HepG2 (cell line): ENCODE results near the gene METRN. TPM values are rescaled to one million over a fixed set of nuclear protein-coding genes. Genes with fewer than 3 reads are reported as not detected.

Experiments
- ATAC-seq: fragments of 200-7000 bp; cut with Tn5 transposase; 3 replicates; pipeline ENCODE4 v1.9.1; 2020; ENCODE audit warnings: mild to moderate bottlenecking, moderate library complexity
- BruUV-seq: library from RNA; stranded (reverse); fragments of 400-500 nt; replicated peaks from 2 replicates; lab custom pipeline; 2021; lab: Mats Ljungman, UMichigan
- CTCF ChIA-PET: fragments of 300-600 bp; formaldehyde crosslinking; extraction: SDS; loops from one replicate; lab custom pipeline; 2021; ENCODE audit warnings: low total read pairs, inconsistent platforms, low intra/inter-chr PET ratio; lab: Yijun Ruan, JAX
- POLR2A ChIA-PET: fragments of 350-600 bp; sonication (Branson Sonifier 250); formaldehyde crosslinking; loops from one replicate; lab custom pipeline; 2020; ENCODE audit warnings: antibody characterized with exemption, inconsistent platforms; lab: Yijun Ruan, JAX
- DNase-seq: peaks from one replicate; pipeline ENCODE4 v3.0.0-alpha.2; 2015; ENCODE audit warnings: low spot score
- FAIRE-seq: peaks from 3 replicates; lab custom pipeline; 2011; peaks lifted over from hg19 to GRCh38; lab: Jason Lieb, UNC
- H2AFZ ChIP-seq: one replicate; pipeline ENCODE4 v1.6.1; 2011; ENCODE audit warnings: low read length, inconsistent platforms
- H3K27ac ChIP-seq: fragments of 300-600 bp; 3 replicates; pipeline ENCODE4 v1.8.0; 2011; ENCODE audit warnings: mixed run types, mild to moderate bottlenecking, mixed read lengths, low read length, inconsistent platforms; ENCODE audit not compliant: insufficient read depth; ENCODE audit errors: extremely low read length
- H3K27me3 ChIP-seq, 2 experiments: fragments of 200-600 bp in 1 of 2; 2 replicates in 1 of 2; 3 replicates in 1 of 2; pipeline versions ENCODE4 v1.6.0 to v1.8.0; 2011; ENCODE audit warnings: low read length in 2 of 2, mild to moderate bottlenecking in 2 of 2, moderate library complexity in 2 of 2, inconsistent platforms in 1 of 2; ENCODE audit not compliant: insufficient read depth in 2 of 2, control insufficient read depth in 1 of 2
- H3K36me3 ChIP-seq, 2 experiments: fragments of 200-600 bp in 1 of 2; replicated peaks in 1 of 2; 2 replicates in 1 of 2; 3 replicates in 1 of 2; pipeline versions ENCODE4 v1.5.1 to v1.8.0; 2011; ENCODE audit warnings: low read length in 2 of 2, inconsistent platforms in 1 of 2; ENCODE audit not compliant: insufficient read depth in 2 of 2, control insufficient read depth in 1 of 2
- H3K4me1 ChIP-seq: 2 replicates; pipeline ENCODE4 v1.5.1; 2012; ENCODE audit warnings: low read length, inconsistent platforms; ENCODE audit not compliant: insufficient read depth
- H3K4me2 ChIP-seq: 2 replicates; pipeline ENCODE4 v1.6.0; 2011; ENCODE audit warnings: low read depth, low read length, inconsistent platforms
- H3K4me3 ChIP-seq, 3 experiments: fragments of 200-600 bp in 1 of 3; sonication (generic), shearing (Covaris generic) in 1 of 3; replicated peaks in 1 of 3; 2 replicates each; pipeline ENCODE4 v1.5.1; 2011 to 2016; ENCODE audit warnings: low read length in 3 of 3, inconsistent platforms in 2 of 3, low read depth in 2 of 3, mild to moderate bottlenecking in 2 of 3, control low read depth in 1 of 3, mixed read lengths in 1 of 3; ENCODE audit not compliant: insufficient read depth in 1 of 3
- H3K79me2 ChIP-seq: one replicate; pipeline ENCODE4 v1.6.1; 2011; ENCODE audit warnings: low read length, inconsistent platforms; ENCODE audit not compliant: insufficient read depth
- H3K9ac ChIP-seq: 2 replicates; pipeline ENCODE4 v1.6.0; 2011; ENCODE audit warnings: mild to moderate bottlenecking, low read depth, low read length, inconsistent platforms; ENCODE audit not compliant: insufficient read depth
- H3K9me3 ChIP-seq: 2 replicates; pipeline ENCODE4 v1.5.1; 2012; ENCODE audit warnings: mild to moderate bottlenecking, low read length
- H4K20me1 ChIP-seq: 2 replicates; pipeline ENCODE4 v1.6.0; 2011; ENCODE audit warnings: inconsistent platforms, mild to moderate bottlenecking, low read length, moderate library complexity; ENCODE audit not compliant: insufficient read depth
- FOXK1 ChIP-seq: sonication (generic); formaldehyde crosslinking; IDR thresholded peaks from 2 replicates; pipeline ENCODE4 v1.4.0; 2020; ENCODE audit warnings: low read depth, missing genetic modification reagents, borderline replicate concordance
- HIC2 ChIP-seq: sonication (generic); formaldehyde crosslinking; IDR thresholded peaks from 2 replicates; pipeline ENCODE4 v1.9.0; 2022; ENCODE audit warnings: low read depth, missing genetic modification reagents
- KLF11 ChIP-seq: IDR thresholded peaks from 2 replicates; pipeline ENCODE4 v1.6.1; 2016; ENCODE audit warnings: missing compliant biosample characterization
- NCOA2 ChIP-seq: sonication (generic); formaldehyde crosslinking; IDR thresholded peaks from 2 replicates; pipeline ENCODE4 v1.8.0; 2022; ENCODE audit warnings: inconsistent platforms
- NFIB ChIP-seq: sonication (generic); formaldehyde crosslinking; IDR thresholded peaks from 2 replicates; pipeline ENCODE4 v1.9.0; 2021; ENCODE audit warnings: missing genetic modification reagents, mild to moderate bottlenecking, borderline replicate concordance
- NR2C2 ChIP-seq: sonication (generic); formaldehyde crosslinking; IDR thresholded peaks from 2 replicates; pipeline ENCODE4 v1.4.0; 2020; ENCODE audit warnings: missing genetic modification reagents, mild to moderate bottlenecking, moderate library complexity, borderline replicate concordance
- RORA ChIP-seq: sonication (generic); formaldehyde crosslinking; IDR thresholded peaks from 2 replicates; pipeline ENCODE4 v1.5.0; 2020; ENCODE audit warnings: mild to moderate bottlenecking, missing genetic modification reagents, moderate library complexity
- SIX1 ChIP-seq: sonication (generic); formaldehyde crosslinking; IDR thresholded peaks from 2 replicates; pipeline ENCODE4 v1.4.0; 2020; ENCODE audit warnings: missing genetic modification reagents, borderline replicate concordance
- SOX5 ChIP-seq: IDR thresholded peaks from 2 replicates; pipeline ENCODE4 v1.6.1; 2016; ENCODE audit warnings: borderline replicate concordance
- SRSF9 ChIP-seq: fragments of 200-400 bp; formaldehyde crosslinking; IDR thresholded peaks from 2 replicates; pipeline ENCODE4 v1.6.1; 2018; ENCODE audit warnings: borderline replicate concordance, mild to moderate bottlenecking, low read depth, low read length; ENCODE audit not compliant: insufficient read depth, poor library complexity, severe bottlenecking
- ZNF256 ChIP-seq: sonication (generic); formaldehyde crosslinking; conservative IDR thresholded peaks from 2 replicates; pipeline ENCODE4 v1.4.0; 2020; ENCODE audit warnings: missing genetic modification reagents
- ZNF557 ChIP-seq: sonication (generic); formaldehyde crosslinking; IDR thresholded peaks from 2 replicates; pipeline ENCODE4 v1.4.0; 2020; ENCODE audit warnings: missing genetic modification reagents
- ZNF83 ChIP-seq: sonication (generic); formaldehyde crosslinking; IDR thresholded peaks from 2 replicates; pipeline ENCODE4 v1.4.0; 2020; ENCODE audit warnings: missing genetic modification reagents, mild to moderate bottlenecking, borderline replicate concordance
- ZSCAN9 ChIP-seq: IDR thresholded peaks from 2 replicates; pipeline ENCODE4 v1.6.1; 2016; ENCODE audit warnings: borderline replicate concordance
- WGBS: methylation state at CpG from one replicate; pipeline ENCODE4 v1.1.6; 2017; ENCODE audit warnings: low lambda C conversion rate; 5-methylcytosine and 5-hydroxymethylcytosine counted together
- in situ Hi-C: cut with HindIII; loops from 2 replicates; pipeline ENCODE4 v1.10.0; 2017; ENCODE audit warnings: low pct_unique_long_range_greater_than_20kb; ENCODE audit not compliant: extremely low pct_ligation_motif_present
- intact Hi-C: fragments of 100-400 bp; cut with micrococcal nuclease; formaldehyde crosslinking; loops from one replicate; pipeline ENCODE4 v1.10.0; 2022; ENCODE audit not compliant: unreplicated experiment
- polyA plus RNA-seq, 8 experiments: library from polyadenylated mRNA; depleted of rRNA in 3 of 8; stranded (reverse) in 7 of 8; unstranded in 1 of 8; fragments of >200 nt; fragmentation: Illumina TruSeq in 4 of 8; extraction: Trizol in 4 of 8; gene quantifications; 2 replicates each; pipeline versions ENCODE4 v1.2.1 to v1.2.3, GENCODE V29; 2011 to 2016; ENCODE audit warnings: low read depth in 4 of 8, missing spikeins in 1 of 8, mixed read lengths in 1 of 8; ENCODE audit not compliant: insufficient read depth in 1 of 8
- total RNA-seq, 5 experiments: library from RNA; depleted of rRNA; stranded (reverse); fragments of >200 nt; fragmentation: Illumina TruSeq; extraction: Trizol; gene quantifications; 2 replicates each; pipeline ENCODE4 v1.2.3, GENCODE V29; 2016; ENCODE audit warnings: low read depth in 1 of 5
- TF ChIP-seq, protein P1 (sequence below): sonication (generic); formaldehyde crosslinking; IDR thresholded peaks from 2 replicates; pipeline ENCODE4 v1.8.0; 2022; ENCODE audit warnings: mild to moderate bottlenecking, missing genetic modification reagents, moderate library complexity

The METRN gene
- total and polyA plus RNA-seq, 2 of the 13 experiments (the other 11 are each of a cell fraction or from before 2014, with no cell fraction given) = 25.5 to 46.1 TPM

- intact Hi-C loops = no loop called here
- no peaks in the 10 kb centered on the region for H3K9me3 ChIP-seq
- peak overlapping the region; percentile 23; the same call in 1 of the 2 replicates for H3K4me2 ChIP-seq
- ChIA-PET POLR2A (interaction anchor here (2.0 kb wide), 1 partner anchor 42 kb away, joined by 18 read pairs; the partner anchor contains the start of gene ANTKMT), CTCF (no interaction called here)
- DNase-seq (no peak), ATAC-seq (no peak), FAIRE-seq (no peak)
- in situ Hi-C loops = no loop called here
- peaks cover 3 to 8% of the 10 kb centered on the region in 2 experiments; a peak in 4 of 5 replicates for H3K27me3 ChIP-seq
- peaks cover 32% of the 10 kb centered on the region for H3K4me1 ChIP-seq
- H3K4me3 ChIP-seq = no peak overlapping the region
- H3K36me3 ChIP-seq = no peaks in the 10 kb centered on the region
- no TSS peak for BruUV-seq
- 83% methylated on average over 5 of the region's 17 CpGs for WGBS
- no peak overlapping the region for H3K27ac ChIP-seq
- H4K20me1 ChIP-seq = no peaks in the 10 kb centered on the region
- no peak overlapping the region for H3K9ac ChIP-seq
- TF ChIP-seq RORA (CRISPR knock-in tag) = no peak
- no peak for TF ChIP-seq FOXK1 (CRISPR knock-in tag)
- no peak for TF ChIP-seq ZNF557 (CRISPR knock-in tag)
- TF ChIP-seq, protein P1, sequence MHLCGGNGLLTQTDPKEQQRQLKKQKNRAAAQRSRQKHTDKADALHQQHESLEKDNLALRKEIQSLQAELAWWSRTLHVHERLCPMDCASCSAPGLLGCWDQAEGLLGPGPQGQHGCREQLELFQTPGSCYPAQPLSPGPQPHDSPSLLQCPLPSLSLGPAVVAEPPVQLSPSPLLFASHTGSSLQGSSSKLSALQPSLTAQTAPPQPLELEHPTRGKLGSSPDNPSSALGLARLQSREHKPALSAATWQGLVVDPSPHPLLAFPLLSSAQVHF (CRISPR knock-in tag) = no peak
- TF ChIP-seq KLF11 (CRISPR knock-in tag) = no peak
- no peaks in the 10 kb centered on the region for H3K79me2 ChIP-seq
- no peak overlapping the region for H2AFZ ChIP-seq
Measured at GRCh38 chr16:762595-763268, 47.8 kb downstream of the METRN start.

GRCh38 chr16:763369-764183 lies 48.7 kb downstream of the METRN start:
- no peak for FAIRE-seq
- ChIA-PET POLR2A (no interaction called here), CTCF (no interaction called here)
- peaks cover 32% of the 10 kb centered on the region for H3K4me1 ChIP-seq
- H4K20me1 ChIP-seq = no peaks in the 10 kb centered on the region
- no peak overlapping the region for H3K27ac ChIP-seq
- intact Hi-C loops = no loop called here
- H3K9me3 ChIP-seq = no peaks in the 10 kb centered on the region
- H3K27me3 ChIP-seq = peaks cover 3 to 8% of the 10 kb centered on the region in 2 experiments; a peak in 4 of 5 replicates
- 60% methylated on average over 14 of the region's 21 CpGs for WGBS
- ATAC-seq = no peak
- no peak overlapping the region for H3K9ac ChIP-seq
- DNase-seq = no peak
- in situ Hi-C loops = no loop called here
- no peak overlapping the region for H3K4me2 ChIP-seq
- no TSS peak for BruUV-seq
- no peak overlapping the region for H2AFZ ChIP-seq
- no peaks in the 10 kb centered on the region for H3K36me3 ChIP-seq
- no peaks in the 10 kb centered on the region for H3K79me2 ChIP-seq
- no peak overlapping the region for H3K4me3 ChIP-seq
- TF ChIP-seq NR2C2 (CRISPR knock-in tag) = no peak
- no peak for TF ChIP-seq ZSCAN9 (CRISPR knock-in tag)
- no peak for TF ChIP-seq SRSF9
- TF ChIP-seq SOX5 (CRISPR knock-in tag) = no peak
- no peak for TF ChIP-seq ZNF83 (CRISPR knock-in tag)
- TF ChIP-seq NCOA2 (CRISPR knock-in tag) = no peak
- TF ChIP-seq NFIB (CRISPR knock-in tag) = no peak
- TF ChIP-seq HIC2 (CRISPR knock-in tag) = no peak
- no peak for TF ChIP-seq SIX1 (CRISPR knock-in tag)
- TF ChIP-seq ZNF256 (CRISPR knock-in tag) = no peak
